ENCODE data around the gene SPATA25. TPM values are rescaled to one million over a fixed set of nuclear protein-coding genes. Genes with fewer than 3 reads are reported as not detected.

Gene SPATA25
- total and polyA plus RNA-seq, 4 experiments from 2014 or later, result 0.38 to 4.7 (median 2.8) TPM; not detected in 1

DNA sequence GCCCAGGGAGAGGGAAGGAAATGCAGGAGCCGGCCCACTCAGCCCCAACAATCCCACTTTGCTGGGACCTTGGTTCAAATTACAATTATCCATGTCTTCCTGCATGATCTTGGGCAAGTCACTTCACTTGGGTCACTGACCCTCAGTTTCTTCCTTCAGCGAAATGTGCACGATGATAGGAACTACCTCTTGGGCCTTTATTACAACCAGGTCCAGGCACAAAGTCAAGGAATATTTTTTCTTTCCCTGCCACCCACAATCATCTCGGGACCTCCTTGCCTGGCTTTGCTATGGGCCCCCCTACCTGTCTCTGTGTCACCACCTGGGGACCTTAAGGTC is 24.9 kb upstream of the SPATA25 start:
- peaks cover 11 to 13% of the 10 kb centered on the region in 2 donors for H3K27me3 Mint-ChIP-seq
- peak overlapping the region in 7 of 8 donors; percentile 17 to 85 (median 63) for H3K4me3 Mint-ChIP-seq
- peaks cover 7 to 19% (median 13%) of the 10 kb centered on the region in 4 donors for H3K4me1 Mint-ChIP-seq
- Histone ChIP-seq H3K36me3 (ENCODE audit: insufficient read depth, low read length) (no peaks in the 10 kb centered on the region), H3K4me3 (ENCODE audit: low read length in 2 of 2) (no peak overlapping the region), H3K9me3 (ENCODE audit: control insufficient read depth in 1 of 2, low read length in 2 of 2) (no peaks in the 10 kb centered on the region), H3K27me3 (ENCODE audit: insufficient read depth, low read length) (peaks cover 14% of the 10 kb centered on the region), H3K27ac (ENCODE audit: low read depth, low read length) (no peak overlapping the region), H3K4me1 (ENCODE audit: insufficient read depth, low read length) (peaks cover 18% of the 10 kb centered on the region)
- no peaks in the 10 kb centered on the region for H3K36me3 Mint-ChIP-seq
- POLR2A ChIA-PET (ENCODE audit: partially characterized antibody), result interaction anchor here (3.7 kb wide), 1 partner anchor 22 kb away, joined by 15 read pairs; the partner anchor contains the start of gene PCIF1
- H3K27ac Mint-ChIP-seq, result no peak overlapping the region
- no peaks in the 10 kb centered on the region for H3K9me3 Mint-ChIP-seq
- CTCF ChIA-PET (ENCODE audit: partially characterized antibody), result interaction anchor here (1.0 kb wide), 1 partner anchor 57 kb away, joined by 3 read pairs; no protein-coding TSS in a partner anchor
- DNase-seq, result no peak
- intact Hi-C loops (cut with micrococcal nuclease), result no loop called here

DNA sequence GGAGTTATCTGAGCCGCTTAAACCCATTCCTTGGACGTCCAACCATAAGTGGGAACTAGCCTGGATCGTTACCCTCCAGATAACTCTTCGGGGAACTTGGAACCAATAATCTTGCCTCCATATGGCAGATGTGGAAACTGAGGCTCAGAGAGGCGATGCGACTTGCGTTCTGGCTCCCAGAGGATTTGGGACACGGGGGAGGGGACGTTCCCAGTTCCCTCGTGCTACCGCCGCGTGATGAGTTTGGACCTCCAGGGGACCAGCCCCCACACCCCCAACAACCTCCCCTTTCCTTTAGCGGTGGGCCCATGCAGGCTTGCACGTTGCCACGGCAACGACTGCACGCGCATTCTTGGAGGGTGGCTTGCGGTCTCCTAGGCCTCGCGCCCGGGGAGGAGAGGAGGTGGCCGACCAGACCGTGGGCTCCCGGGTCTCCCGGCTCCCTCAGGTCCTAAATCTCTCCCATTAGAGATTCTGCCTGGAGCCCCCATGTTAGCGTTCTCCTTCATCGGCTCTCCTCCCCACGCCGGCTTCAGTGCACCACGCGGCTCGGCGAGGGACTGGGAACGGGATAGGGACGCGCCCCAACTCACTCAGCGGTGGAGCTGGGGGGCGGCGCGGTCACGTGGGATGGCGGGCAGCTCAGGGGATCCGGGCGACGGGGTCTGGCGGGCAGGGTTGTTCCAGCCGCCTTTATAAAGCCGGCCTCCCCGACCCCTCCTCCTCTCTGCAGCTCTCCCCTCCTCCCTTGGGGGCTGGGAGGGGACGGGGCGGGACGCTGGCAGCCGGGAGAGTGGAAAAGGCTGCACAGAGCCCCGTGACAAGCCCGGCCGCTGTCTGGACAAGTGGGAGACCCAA is 24.3 kb upstream of the SPATA25 start, which contains the start of gene PLTP:
Gene PLTP, minus strand, starts transcription at position 670 of the 858 bp plus-strand sequence. CDS start 703 bp downstream, outside the sequence.
- Mint-ChIP-seq H3K4me3 (peak within 1 kb of the TSS; percentile 72 to 89 (median 86)), H3K36me3 (no peaks in the 10 kb centered on the region), H3K27me3 (peaks cover 11 to 13% of the 10 kb centered on the region in 2 donors), H3K27ac (peak within 1 kb of the TSS; percentile 3 to 88 (median 61)), H3K9me3 (no peaks in the 10 kb centered on the region), H3K4me1 (peaks cover 7 to 19% (median 13%) of the 10 kb centered on the region in 4 donors)
- Histone ChIP-seq H3K9me3 (ENCODE audit: control insufficient read depth in 1 of 2, low read length in 2 of 2) (no peaks in the 10 kb centered on the region), H3K27me3 (ENCODE audit: insufficient read depth, low read length) (peaks cover 14% of the 10 kb centered on the region), H3K36me3 (ENCODE audit: insufficient read depth, low read length) (no peaks in the 10 kb centered on the region), H3K27ac (ENCODE audit: low read depth, low read length) (peak within 1 kb of the TSS; percentile 1), H3K4me3 (ENCODE audit: low read length in 2 of 2) (peak within 1 kb of the TSS; percentile 49 to 76), H3K4me1 (ENCODE audit: insufficient read depth, low read length) (peaks cover 18% of the 10 kb centered on the region)
- peak; percentile 30 to 51 (median 31) for DNase-seq
- intact Hi-C loops (cut with micrococcal nuclease), result no loop called here
- ChIA-PET POLR2A (ENCODE audit: partially characterized antibody) (interaction anchor here (0.5 to 3.7 kb wide), 4 partner anchors 19 to 1393 kb away, joined by 3 to 15 read pairs (median 7); partner anchors contain the start of genes CTSA, NEURL2 and PCIF1), CTCF (ENCODE audit: partially characterized antibody) (interaction anchor here (1.0 to 2.8 kb wide), 2 partner anchors 22 to 58 kb away, joined by 3 to 10 read pairs; partner anchors contain the start of genes CTSA and NEURL2)

DNA sequence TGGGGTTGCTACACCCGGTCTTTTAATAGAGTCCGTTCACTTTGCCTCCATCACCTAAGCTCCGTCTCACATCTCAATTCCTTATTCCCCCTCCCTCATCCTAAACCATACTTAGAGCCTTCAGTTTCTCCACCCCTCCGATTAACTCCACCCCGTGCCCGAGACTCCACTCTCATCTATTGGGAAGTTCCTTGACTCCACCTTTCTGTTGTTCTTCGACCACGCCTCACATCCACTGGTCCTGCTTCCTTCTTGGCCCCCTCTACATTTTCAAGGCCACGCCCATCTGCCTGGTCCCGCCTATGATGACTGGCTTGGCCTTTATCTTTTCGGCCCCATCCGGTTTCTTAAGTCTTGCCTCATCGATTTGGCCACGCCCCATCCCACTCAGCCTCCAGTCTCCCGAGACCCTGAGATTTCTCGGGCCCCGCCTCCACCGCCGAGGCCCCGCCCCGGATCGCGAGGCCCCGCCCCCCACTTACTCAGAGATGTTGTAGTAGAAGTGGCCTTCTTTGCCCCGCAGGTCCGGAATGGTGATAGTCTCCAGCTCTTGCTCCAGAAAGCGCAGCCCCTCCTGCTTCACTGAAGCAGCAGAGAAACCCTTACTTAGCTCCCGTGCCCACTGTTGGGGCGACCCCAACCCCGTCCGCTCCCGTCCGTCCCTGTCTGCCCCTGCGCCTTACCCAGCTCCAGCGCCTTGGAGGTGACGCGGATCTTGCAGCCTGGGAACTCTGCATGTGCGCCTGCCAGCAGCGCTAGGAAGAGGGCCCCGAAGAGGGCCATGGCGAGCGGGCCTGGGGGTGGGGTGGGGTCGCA is 23.5 kb upstream of the SPATA25 start:
- peaks cover 9% of the 10 kb centered on the region in 2 donors for H3K27me3 Mint-ChIP-seq

DNA sequence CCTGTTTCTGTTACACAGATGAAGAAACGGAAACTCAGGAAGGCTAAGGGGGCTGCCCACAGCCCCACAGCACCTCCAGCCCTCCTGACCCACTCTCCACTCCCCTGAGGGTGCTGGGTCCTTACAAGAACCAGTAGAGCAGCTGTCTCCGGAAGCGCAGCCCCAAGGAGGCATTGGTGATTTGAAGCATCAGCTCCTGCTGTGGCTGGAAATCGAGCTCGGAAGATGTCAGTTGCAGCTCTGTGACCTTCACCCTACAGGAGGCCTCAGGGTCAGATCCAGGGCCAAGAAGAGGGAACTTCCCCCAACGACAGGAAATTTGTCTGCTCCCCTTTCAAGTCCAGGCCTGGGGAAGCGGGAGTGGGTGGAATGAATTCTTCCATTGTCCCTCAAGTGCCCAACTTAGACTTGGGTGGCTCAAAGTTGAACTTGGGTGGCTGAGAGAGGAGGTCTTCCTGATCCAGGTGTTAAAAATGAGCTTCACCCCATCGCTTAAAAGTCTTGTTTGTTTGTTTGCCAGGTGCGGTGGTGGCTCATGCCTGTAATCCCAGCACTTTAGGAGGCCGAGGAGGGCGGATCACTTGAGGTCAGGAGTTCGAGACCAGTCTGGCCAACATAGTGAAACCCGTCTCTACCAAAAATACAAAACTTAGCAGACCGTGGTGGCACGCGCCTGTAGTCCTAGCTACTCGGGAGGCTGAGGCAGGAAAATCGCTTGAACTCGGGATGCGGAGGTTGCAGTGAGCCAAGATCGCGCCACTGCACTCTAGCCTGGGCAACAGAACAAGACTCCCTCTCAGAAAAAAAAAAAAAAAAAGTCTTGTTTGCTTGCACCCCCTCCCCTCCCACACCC is 22.6 kb upstream of the SPATA25 start:
- Mint-ChIP-seq H3K4me3 (peak overlapping the region; percentile 15 to 86 (median 80)), H3K36me3 (no peaks in the 10 kb centered on the region), H3K9me3 (no peaks in the 10 kb centered on the region), H3K27ac (peak overlapping the region in 5 of 7 donors; percentile 3 to 88 (median 71)), H3K27me3 (peaks cover 9% of the 10 kb centered on the region in 2 donors), H3K4me1 (peaks cover 7 to 19% (median 13%) of the 10 kb centered on the region in 4 donors)
- no peak for DNase-seq
- CTCF ChIA-PET (ENCODE audit: partially characterized antibody), result interaction anchor here (1.2 to 2.8 kb wide), 2 partner anchors 20 to 61 kb away, joined by 3 to 10 read pairs; partner anchors contain the start of genes CTSA and NEURL2
- no peaks in the 10 kb centered on the region for H3K36me3 ChIP-seq (ENCODE audit: insufficient read depth, low read length)
- peaks cover 8% of the 10 kb centered on the region for H3K27me3 ChIP-seq (ENCODE audit: insufficient read depth, low read length)
- POLR2A ChIA-PET (ENCODE audit: partially characterized antibody), result interaction anchor here (0.9 to 3.7 kb wide), 4 partner anchors 17 to 25 kb away, joined by 3 to 15 read pairs (median 8); partner anchors contain the start of genes CTSA, NEURL2 and PCIF1
- intact Hi-C loops (cut with micrococcal nuclease), result no loop called here
- peak overlapping the region in 1 of 2 donors; percentile 49 for H3K4me3 ChIP-seq (ENCODE audit: low read length in 2 of 2)
- H3K4me1 ChIP-seq (ENCODE audit: insufficient read depth, low read length), result peaks cover 18% of the 10 kb centered on the region
- H3K9me3 ChIP-seq (ENCODE audit: control insufficient read depth in 1 of 2, low read length in 2 of 2), result no peaks in the 10 kb centered on the region
- no peak overlapping the region for H3K27ac ChIP-seq (ENCODE audit: low read depth, low read length)

More for the DNA sequence above, 23.5 kb upstream of the SPATA25 start:
- no peaks in the 10 kb centered on the region for H3K9me3 Mint-ChIP-seq
- ChIA-PET POLR2A (ENCODE audit: partially characterized antibody) (interaction anchor here (0.5 to 3.7 kb wide), 6 partner anchors 16 to 1393 kb away, joined by 3 to 15 read pairs (median 3); partner anchors contain the start of genes CTSA, NEURL2 and PCIF1), CTCF (ENCODE audit: partially characterized antibody) (interaction anchor here (2.8 kb wide), 1 partner anchor 21 kb away, joined by 10 read pairs; the partner anchor contains the start of genes CTSA and NEURL2)
- no peaks in the 10 kb centered on the region for H3K36me3 Mint-ChIP-seq
- Histone ChIP-seq H3K4me1 (ENCODE audit: insufficient read depth, low read length) (peaks cover 18% of the 10 kb centered on the region), H3K27ac (ENCODE audit: low read depth, low read length) (peak overlapping the region; percentile 1), H3K9me3 (ENCODE audit: control insufficient read depth in 1 of 2, low read length in 2 of 2) (no peaks in the 10 kb centered on the region), H3K27me3 (ENCODE audit: insufficient read depth, low read length) (peaks cover 8% of the 10 kb centered on the region), H3K36me3 (ENCODE audit: insufficient read depth, low read length) (no peaks in the 10 kb centered on the region), H3K4me3 (ENCODE audit: low read length in 2 of 2) (peak overlapping the region; percentile 49 to 76)
- peaks cover 7 to 19% (median 13%) of the 10 kb centered on the region in 4 donors for H3K4me1 Mint-ChIP-seq
- intact Hi-C loops (cut with micrococcal nuclease), result no loop called here
- peak overlapping the region; percentile 70 to 89 (median 86) for H3K4me3 Mint-ChIP-seq
- H3K27ac Mint-ChIP-seq, result peak overlapping the region in 6 of 7 donors; percentile 3 to 88 (median 72)
- peak; percentile 68 to 85 (median 78) for DNase-seq

DNA sequence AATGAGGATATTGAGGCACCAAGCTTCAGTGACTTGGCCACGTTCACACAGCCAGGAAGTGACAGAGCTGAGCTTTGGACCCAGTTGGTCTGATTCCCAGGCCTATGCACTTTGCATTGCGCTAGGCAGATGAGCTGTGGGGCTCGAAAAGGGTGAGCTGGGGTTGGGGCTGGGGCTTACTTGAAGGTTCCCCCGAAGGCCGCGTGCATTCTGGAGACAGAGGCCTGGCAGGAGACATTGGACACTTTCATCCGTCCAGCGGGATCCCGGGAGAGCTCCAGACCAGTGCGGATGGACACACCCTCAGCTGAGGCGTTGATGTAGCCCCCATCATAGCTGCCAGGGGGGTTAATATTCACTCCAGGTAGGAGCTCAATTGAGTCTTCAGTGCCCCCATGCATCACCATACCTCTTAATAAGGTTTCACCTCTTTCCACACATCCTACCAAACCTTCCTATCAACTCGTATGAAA is 21.9 kb upstream of the SPATA25 start:
- H3K4me1 Mint-ChIP-seq, result peaks cover 7 to 19% (median 13%) of the 10 kb centered on the region in 4 donors
- CTCF ChIA-PET (ENCODE audit: partially characterized antibody), result interaction anchor here (1.2 to 2.8 kb wide), 2 partner anchors 19 to 62 kb away, joined by 3 to 10 read pairs; partner anchors contain the start of genes CTSA and NEURL2
- no peaks in the 10 kb centered on the region for H3K36me3 Mint-ChIP-seq
- peaks cover 5 to 6% of the 10 kb centered on the region in 2 donors for H3K27me3 Mint-ChIP-seq
- H3K27me3 ChIP-seq (ENCODE audit: insufficient read depth, low read length), result peaks cover 8% of the 10 kb centered on the region
- no peaks in the 10 kb centered on the region for H3K9me3 Mint-ChIP-seq
- peak overlapping the region in 1 of 7 donors; percentile 71 for H3K27ac Mint-ChIP-seq
- H3K4me3 ChIP-seq (ENCODE audit: low read length in 2 of 2), result no peak overlapping the region
- POLR2A ChIA-PET (ENCODE audit: partially characterized antibody), result interaction anchor here (1.0 to 3.7 kb wide), 3 partner anchors 19 to 25 kb away, joined by 5 to 15 read pairs (median 11); partner anchors contain the start of genes CTSA, NEURL2 and PCIF1
- H3K9me3 ChIP-seq (ENCODE audit: control insufficient read depth in 1 of 2, low read length in 2 of 2), result no peaks in the 10 kb centered on the region
- H3K4me3 Mint-ChIP-seq, result no peak overlapping the region
- intact Hi-C loops (cut with micrococcal nuclease), result no loop called here
- DNase-seq, result no peak
- no peak overlapping the region for H3K27ac ChIP-seq (ENCODE audit: low read depth, low read length)
- H3K36me3 ChIP-seq (ENCODE audit: insufficient read depth, low read length), result no peaks in the 10 kb centered on the region
- H3K4me1 ChIP-seq (ENCODE audit: insufficient read depth, low read length), result peaks cover 18% of the 10 kb centered on the region

DNA sequence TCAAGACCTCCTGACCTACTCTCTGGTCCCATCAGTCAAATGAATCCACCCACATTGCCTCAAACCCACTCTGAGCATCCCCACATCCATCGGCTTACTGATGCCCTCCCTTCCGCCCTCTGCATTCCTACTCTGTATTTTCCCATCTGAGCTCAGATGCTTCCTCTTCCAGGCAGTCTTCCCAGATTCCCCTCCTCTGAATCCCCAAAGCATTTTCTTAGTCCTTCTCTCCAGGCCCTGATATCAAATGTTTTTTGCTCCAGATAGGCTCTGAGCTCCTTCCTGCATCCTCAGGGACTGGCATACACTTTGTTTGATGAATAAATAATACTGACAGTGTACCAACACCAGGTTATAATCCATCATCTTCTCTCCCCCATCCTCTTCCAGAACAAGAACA is 20.7 kb upstream of the SPATA25 start:
- H3K9me3 Mint-ChIP-seq, result no peaks in the 10 kb centered on the region
- peaks cover 18% of the 10 kb centered on the region for H3K4me1 ChIP-seq (ENCODE audit: insufficient read depth, low read length)
- H3K27ac Mint-ChIP-seq, result no peak overlapping the region
- DNase-seq, result no peak
- H3K27me3 Mint-ChIP-seq, result peaks cover under 1 to 2% of the 10 kb centered on the region in 2 donors
- peaks cover 7 to 19% (median 12%) of the 10 kb centered on the region in 4 donors for H3K4me1 Mint-ChIP-seq
- H3K27me3 ChIP-seq (ENCODE audit: insufficient read depth, low read length), result peaks cover 5% of the 10 kb centered on the region
- POLR2A ChIA-PET (ENCODE audit: partially characterized antibody), result interaction anchor here (0.7 to 0.9 kb wide), 2 partner anchors 15 to 27 kb away, joined by 3 read pairs; partner anchors contain the start of gene ZSWIM1
- CTCF ChIA-PET (ENCODE audit: partially characterized antibody), result no interaction called here
- H3K27ac ChIP-seq (ENCODE audit: low read depth, low read length), result no peak overlapping the region
- no peaks in the 10 kb centered on the region for H3K36me3 Mint-ChIP-seq
- H3K9me3 ChIP-seq (ENCODE audit: control insufficient read depth in 1 of 2, low read length in 2 of 2), result no peaks in the 10 kb centered on the region
- no peaks in the 10 kb centered on the region for H3K36me3 ChIP-seq (ENCODE audit: insufficient read depth, low read length)
- H3K4me3 Mint-ChIP-seq, result no peak overlapping the region
- H3K4me3 ChIP-seq (ENCODE audit: low read length in 2 of 2), result no peak overlapping the region
- intact Hi-C loops (cut with micrococcal nuclease), result no loop called here
